ENCODE measurements around the gene ANKRD16.
"Not testable (repeated sequence)": the region's sequence is repeated elsewhere in the genome, so short reads cannot be mapped to it uniquely, and the experiment has no call there.

Gene ANKRD16

DNA sequence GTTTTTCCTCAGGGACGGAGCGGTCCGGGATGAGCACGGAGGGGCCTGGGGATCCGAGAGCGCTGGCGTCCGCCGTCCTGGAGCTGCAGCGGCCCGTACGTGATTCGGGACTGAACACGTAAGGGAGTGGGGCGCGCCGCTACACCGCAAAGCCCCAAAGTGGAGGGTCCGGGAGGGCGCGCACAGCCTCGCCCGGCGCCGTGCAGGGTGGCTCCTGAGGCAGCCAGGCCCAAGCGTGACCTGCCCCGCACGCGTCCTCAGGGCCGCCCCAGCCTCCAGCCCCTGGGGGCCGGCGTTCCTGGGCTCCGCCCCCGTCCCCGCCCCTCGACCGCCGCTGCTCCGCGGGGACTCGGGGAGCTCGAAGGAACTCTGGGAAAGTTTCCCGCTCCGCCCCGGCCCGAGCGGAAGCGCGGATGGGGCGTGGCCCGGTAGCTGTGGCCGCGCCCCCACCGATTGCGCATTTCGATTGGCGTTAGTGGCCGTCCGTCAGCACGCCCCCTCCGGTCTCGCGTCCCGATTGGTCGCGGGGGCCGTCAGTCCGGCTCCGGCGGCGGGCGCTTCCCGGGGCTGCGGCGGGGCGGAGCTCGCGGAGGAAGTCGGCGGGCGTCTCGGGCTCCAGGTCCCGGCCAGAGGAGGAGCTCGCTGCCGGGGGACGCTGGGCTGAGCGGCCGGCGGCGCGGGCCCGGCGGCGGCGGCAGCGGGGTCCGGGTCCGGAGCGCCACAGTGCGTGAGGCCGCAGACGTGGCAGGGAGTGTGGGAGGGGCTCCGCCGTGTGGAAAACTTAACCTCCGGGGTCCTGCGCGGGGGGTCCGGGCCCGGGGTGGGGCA lies at the start of gene ANKRD16, which contains the start of gene FBH1:
TSS of gene ANKRD16 (minus strand) at position 270 of the 828 bp plus-strand sequence. CDS start 539 bp downstream, outside the sequence.
TSS of gene FBH1 (plus strand) at position 620 of the 828 bp plus-strand sequence. CDS start at position 723, 103 bp downstream.
- peak; percentile 100 for DNase-seq (ENCODE audit: low spot score)

DNA sequence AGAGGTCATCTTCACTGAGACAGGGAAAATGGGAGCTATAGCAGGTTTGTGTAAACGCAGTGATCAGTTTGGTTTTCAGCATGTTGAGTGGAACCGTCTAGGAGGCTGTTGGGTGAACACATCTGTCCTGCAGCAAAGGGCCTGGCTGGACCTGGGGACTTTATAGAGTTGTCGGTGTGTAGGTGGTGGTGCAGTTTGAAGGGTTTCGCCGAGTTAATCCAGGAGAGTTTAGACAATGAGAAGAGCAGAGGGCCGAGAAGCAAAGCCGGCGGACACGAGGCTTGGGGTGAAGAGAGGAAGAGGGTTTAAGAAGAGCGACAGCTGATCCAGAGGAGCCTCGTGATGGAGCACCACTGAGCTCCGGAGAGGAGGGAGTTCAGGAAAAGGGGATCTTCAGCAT lies 48.6 kb upstream of the ANKRD16 start:
- DNase-seq (ENCODE audit: low spot score) = no peak

GRCh38 chr10:5937016-5937415 lies 47.3 kb upstream of the ANKRD16 start:
- no peak for DNase-seq (ENCODE audit: low spot score)

- no peak for DNase-seq (ENCODE audit: low spot score)
Measured at GRCh38 chr10:5935628-5936027, 45.9 kb upstream of the ANKRD16 start.

GRCh38 chr10:5933909-5934546 lies 44.3 kb upstream of the ANKRD16 start:
- DNase-seq (ENCODE audit: low spot score) = no peak

GRCh38 chr10:5932345-5932744 lies 42.7 kb upstream of the ANKRD16 start:
- no peak for DNase-seq (ENCODE audit: low spot score)

DNA sequence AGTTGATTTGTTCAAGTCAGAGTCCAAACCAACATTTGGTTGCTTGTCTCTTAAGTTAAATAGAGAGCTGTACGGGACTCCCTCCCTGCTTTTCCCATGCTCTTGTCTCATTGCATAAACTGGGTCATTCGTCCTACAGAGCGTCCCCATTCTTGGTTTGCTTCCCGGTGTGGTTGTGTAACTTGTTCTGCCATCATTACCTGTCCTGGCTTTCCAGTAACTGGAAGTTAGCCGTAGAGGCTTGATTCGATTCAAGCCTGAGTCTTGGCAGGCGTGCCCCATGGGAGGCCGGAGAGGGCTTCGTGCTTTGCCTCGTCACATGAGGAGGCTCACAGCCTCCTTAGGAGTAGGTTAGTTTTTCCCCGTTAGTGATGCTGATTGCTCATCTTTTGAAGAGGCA lies 40.6 kb upstream of the ANKRD16 start:
- no peak for DNase-seq (ENCODE audit: low spot score)

DNA sequence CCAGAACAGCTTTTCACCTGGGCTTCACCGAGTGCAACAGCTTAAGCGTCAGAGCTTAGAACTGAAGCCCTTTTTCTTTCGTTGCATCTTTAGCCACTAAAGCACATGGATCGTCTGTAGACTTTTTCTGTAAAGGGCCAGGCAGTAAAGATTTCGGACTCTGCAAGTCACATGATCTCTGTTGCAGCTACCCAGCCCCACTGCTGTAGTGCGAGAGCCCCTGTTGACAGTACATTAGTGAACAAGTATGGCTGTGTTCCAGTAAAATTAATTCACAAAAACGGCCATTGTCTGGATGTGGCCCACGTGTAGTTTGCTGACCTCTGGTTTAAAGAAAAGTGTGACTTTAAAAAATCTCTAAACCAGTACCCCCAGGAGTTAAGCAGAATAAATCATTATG lies 39.7 kb upstream of the ANKRD16 start:
- no peak for DNase-seq (ENCODE audit: low spot score)

DNA sequence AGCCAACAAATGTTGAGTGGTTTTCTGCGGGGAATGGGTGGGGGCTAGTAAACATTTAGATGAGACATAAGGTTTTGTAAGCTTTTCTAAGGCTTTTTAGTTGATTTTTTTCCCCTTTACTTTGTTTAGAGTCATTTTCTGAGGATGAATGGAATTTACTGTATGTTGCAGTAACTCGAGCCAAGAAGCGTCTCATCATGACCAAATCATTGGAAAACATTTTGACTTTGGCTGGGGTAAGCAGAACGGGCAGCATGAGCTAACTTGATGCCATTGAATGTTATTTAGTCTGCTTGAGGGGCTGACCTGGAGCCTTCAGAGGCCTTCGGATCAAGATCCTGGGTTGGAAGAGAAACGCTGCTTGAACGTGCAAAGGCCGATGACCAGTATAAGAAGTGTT lies 37.6 kb upstream of the ANKRD16 start:
- DNase-seq (ENCODE audit: low spot score) = no peak

GRCh38 chr10:5924889-5925288 lies 35.2 kb upstream of the ANKRD16 start:
- no peak for DNase-seq (ENCODE audit: low spot score)

DNA sequence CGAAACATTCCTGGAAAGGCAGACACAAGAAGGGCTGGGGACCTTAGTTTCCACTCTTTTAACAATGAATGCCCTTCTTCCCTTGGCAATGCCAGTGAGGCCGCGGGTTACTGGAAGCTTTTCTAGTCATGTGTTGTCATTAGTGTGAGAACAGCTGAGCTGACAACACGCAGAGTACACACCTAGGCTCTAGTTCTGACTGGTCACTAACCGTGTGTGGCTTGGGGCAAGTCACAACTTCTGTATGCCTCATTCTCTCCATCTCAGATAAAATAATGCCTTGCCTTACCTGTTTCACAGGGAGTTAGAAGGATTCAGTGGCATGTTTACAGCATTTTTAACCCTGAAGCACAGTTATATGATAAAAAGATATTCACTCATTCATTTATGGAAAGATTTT lies 32.1 kb upstream of the ANKRD16 start:
- DNase-seq (ENCODE audit: low spot score) = no peak

- DNase-seq (ENCODE audit: low spot score) = no peak
Measured at GRCh38 chr10:5919568-5919967, 29.9 kb upstream of the ANKRD16 start.

GRCh38 chr10:5918763-5919162 lies 29.1 kb upstream of the ANKRD16 start:
- DNase-seq (ENCODE audit: low spot score) = no peak

- no peak for DNase-seq (ENCODE audit: low spot score)
Measured at GRCh38 chr10:5917305-5917704, 27.6 kb upstream of the ANKRD16 start.

GRCh38 chr10:5915451-5915850 lies 25.8 kb upstream of the ANKRD16 start:
- DNase-seq (ENCODE audit: low spot score) = no peak

DNA sequence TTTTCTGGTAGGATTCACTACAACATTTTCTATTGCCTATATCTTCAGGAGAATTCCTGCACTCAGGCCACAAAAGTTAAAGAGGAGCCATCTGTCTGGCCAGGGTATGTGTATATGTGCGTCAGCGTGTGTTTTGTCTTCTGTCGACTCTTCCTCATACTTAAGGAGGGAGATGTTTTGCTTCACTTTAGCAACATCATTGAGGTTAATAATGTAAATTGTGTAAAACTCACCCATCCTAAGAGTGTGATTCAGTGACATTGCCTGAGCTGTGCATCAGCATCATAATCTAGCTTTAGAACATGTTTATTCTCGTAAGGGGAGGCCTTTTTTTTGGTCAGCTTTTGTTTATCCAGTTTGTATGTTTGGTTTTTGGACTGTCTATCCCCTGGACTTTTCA lies 24.0 kb upstream of the ANKRD16 start:
- no peak for DNase-seq (ENCODE audit: low spot score)

GRCh38 chr10:5911670-5912069 lies 22.0 kb upstream of the ANKRD16 start:
- DNase-seq (ENCODE audit: low spot score) = no peak

GRCh38 chr10:5910323-5911100 lies 20.8 kb upstream of the ANKRD16 start:
- DNase-seq (ENCODE audit: low spot score) = no peak

DNA sequence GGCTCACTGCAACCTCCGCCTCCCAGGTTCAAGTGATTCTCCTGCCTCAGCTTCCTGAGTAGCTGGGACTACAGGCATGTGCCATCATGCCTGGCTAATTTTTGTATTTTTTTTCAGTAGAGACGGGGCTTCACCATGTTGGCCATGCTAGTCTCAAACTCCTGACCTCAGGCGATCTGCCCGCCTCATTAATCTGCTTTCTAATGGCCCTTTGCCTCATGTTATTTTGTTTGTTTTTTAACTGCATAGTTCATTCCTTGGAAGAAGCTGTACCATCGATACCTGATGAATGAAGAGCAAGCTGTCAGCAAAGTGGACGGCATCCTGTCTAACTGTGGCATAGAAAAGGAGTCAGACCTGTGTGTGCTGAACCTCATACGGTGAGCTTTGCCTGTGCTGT lies 19.0 kb upstream of the ANKRD16 start:
- DNase-seq (ENCODE audit: low spot score) = not testable (repeated sequence)

GRCh38 chr10:5906651-5907050 lies 17.0 kb upstream of the ANKRD16 start:
- DNase-seq (ENCODE audit: low spot score) = no peak

DNA sequence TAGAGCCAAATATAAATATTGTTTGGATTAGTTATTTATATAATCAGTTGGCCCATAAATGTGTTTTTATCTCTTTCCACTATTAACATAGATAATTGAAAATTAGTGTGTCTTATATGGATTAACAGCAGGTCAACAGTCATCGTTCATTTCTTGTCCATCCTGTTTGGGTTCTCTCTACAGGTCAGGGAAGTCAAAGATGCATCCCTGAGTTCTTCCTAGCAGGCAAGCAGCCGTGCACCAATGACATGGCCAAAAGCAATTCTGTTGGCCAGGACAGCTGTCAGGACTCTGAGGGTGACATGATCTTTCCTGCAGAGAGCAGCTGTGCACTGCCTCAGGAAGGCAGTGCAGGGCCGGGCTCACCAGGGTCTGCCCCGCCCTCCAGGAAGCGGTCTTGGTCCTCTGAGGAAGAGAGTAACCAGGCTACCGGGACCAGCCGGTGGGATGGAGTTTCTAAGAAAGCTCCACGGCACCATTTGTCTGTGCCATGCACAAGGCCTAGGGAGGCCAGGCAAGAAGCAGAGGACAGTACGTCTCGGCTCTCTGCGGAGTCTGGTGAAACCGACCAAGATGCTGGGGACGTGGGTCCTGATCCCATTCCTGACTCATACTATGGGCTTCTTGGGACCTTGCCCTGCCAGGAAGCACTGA lies 16.3 kb upstream of the ANKRD16 start:
- DNase-seq (ENCODE audit: low spot score) = no peak

GRCh38 chr10:5904227-5904626 lies 14.5 kb upstream of the ANKRD16 start:
- DNase-seq (ENCODE audit: low spot score) = no peak

Data from left forelimb (tissue), 1 donor.